EL (cell line): ENCODE measurements around the gene RPA3.
A peak's percentile ranks its signal among the peaks of the same experiment; 100 is the strongest.

Experiments used
- DNase-seq: peaks from one replicate; pipeline ENCODE4 v3.0.0-alpha.2; 2016

The RPA3 gene

GRCh38 chr7:7731732-7732131, 13.3 kb upstream of the RPA3 start:
- no peak for DNase-seq

DNA sequence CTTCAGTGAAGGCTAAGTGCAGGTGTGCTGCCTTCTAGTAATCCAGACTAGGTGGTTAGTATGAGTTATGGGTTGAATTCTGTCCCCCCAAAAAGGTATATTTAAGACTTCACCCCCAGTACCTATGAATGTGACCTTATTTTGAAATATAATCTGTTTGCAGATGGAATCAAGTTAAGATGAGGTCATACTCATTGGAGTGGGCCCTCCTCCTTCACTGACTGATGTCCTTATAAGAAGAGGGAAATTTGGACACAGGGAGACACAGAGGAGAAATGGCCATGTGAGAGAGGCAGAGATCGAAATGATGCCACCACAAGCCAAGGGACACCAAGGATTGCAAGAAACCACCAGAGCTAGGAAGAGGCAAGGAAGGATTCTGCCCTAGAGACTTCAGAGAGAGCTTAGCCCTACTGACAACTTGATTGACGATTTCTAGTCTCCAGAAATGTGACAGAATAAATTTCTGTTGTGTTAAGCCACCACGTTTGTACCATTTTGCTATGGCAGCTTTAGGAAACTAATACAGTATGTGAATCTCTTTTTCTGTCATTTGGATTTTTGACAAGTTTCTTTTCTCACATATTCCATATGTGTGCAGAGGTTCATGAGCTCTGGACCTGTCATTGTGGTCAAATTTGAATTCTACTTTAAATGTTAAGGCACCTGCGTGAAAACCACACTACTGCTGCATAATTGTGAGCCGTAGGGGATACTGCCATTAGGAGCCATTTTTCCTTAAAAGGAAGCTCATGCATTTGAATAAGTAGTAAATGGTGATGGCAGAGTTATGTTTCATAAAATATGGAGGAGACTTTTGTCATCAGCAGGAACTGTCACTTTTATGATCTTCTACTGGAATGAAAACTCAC, 2.6 kb upstream of the RPA3 start:
- DNase-seq: no peak

DNA sequence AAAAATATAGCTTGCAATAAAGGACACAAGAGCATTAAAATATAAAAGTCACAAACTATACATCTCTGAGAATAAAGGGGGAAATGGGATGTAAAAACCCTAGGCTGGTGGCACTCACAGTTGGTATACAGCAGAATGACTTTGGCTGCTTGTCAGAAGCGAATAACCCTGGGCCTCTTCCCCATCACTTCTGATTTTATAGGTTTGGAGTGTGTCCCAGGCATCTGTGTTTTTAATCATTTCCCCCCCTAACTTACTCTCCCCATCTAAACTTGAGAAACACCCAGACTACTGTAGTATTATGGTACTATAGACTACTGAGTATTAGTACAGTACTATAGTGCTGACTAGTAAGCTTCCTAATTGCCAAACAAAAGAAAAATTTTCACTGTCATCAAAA, 1.8 kb upstream of the RPA3 start:
- DNase-seq: no peak

DNA sequence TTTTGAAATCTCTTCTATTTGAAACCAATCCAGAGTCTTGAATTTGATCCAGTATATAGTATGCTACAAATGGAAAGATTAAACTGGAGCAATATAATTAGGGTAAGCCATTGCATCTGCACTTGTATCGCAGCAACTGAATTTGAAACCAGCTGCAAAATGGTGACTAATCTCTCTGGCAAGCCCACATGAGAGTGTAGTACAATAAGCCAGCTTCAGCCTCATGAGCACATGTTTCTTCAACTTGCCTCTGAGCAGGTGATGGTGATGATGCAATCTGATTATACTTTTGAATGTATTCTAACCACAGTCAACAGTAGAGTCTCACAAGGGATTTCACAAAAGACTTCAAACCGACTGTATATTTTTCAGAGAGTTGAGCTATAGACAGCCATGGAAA, 829 bp upstream of the RPA3 start:
- peak; percentile 71 for DNase-seq

DNA sequence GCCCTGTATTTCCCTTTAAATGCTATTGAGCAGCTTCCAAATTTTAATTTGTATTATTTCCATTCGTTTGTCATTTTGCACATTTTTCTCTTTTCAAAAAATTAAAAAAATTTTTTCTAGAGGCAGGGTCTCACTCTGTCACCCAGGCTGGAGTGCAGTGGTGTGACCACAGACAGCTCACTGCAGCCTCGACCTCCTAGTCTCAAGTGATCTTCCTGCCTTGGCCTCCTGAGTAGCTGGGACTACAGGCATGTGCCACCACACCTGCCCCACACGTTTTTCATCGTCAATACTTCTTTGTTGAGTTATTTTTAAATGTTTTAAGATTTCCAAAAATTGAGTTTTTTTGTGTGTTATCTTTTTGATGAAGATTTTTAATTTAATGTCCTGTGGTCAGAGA, 4.7 kb downstream of the RPA3 start:
- DNase-seq: no peak

DNA sequence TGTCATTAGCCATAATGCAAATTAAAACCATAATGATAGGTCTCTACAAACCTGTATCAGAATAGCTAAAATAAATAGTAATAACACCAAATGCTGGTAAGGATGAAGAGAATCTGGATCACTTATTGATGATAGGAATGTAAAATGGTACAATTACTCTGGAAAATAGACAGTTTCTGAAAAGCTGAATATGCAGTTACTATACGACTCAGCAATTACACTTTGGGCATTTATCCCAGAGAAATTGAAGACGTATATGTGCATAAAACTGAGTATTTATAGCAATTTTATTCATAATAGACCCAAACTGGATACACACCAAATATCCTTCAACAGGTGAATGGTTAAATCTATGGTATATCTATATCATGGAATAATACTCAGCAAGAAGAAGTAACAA, 7.9 kb downstream of the RPA3 start:
- DNase-seq: no peak

DNA sequence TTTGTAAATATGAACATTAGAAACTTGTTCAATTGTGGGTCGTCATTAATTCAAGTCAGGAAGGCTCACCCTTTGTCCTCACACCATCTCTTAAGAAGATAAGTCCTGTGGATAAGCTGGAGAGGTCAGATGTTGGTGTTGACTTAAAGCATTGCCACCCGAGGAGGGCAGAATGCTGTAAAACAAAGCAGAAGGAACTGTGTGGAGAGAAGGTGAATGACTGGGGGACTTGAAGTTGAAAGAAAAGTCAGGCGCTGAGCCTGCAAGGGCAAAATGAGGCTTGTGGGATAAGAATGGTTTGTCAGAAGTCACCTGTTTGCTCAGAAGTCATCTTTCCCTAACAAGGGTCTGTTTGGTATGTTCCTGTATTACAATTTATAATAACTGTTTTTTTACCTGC, 9.1 kb downstream of the RPA3 start:
- no peak for DNase-seq

DNA sequence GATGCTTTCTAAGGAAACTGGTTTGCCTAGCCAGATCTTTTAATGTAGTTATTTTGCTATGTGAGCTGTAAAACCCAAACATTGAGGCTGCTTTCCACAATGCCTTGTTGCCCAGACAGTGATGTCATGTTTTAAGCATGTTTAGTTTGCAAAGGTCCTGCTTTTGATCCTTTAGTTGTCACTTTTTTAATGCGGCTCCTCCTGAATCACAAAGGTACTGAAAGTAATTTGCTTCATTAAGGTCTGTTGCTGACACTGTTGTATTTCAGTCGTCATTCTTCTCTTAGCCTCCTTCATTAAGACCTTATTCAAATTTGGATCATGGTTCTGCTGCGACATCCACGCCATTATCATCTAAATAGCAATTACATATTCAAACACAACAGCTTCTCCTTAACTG, 10.6 kb downstream of the RPA3 start:
- DNase-seq: peak; percentile 34

DNA sequence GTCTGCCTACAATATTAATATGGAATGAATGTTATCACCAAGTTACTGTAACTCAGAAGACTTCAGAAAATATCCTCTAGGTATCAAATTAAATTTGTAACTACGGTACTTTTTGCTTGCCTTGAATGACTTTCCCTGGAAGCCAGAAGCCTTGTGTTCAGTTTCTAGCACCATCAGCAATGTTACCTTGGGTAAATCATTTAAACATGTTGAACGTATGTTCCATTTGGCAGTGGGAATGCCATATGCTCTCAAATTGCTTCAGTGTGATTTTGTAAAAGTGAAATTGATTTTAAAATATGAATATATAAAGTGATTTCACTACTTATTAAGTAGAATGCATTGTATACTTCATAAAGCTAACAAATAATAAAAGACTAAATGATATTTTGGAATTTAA, 11.2 kb downstream of the RPA3 start:
- DNase-seq: no peak

DNA sequence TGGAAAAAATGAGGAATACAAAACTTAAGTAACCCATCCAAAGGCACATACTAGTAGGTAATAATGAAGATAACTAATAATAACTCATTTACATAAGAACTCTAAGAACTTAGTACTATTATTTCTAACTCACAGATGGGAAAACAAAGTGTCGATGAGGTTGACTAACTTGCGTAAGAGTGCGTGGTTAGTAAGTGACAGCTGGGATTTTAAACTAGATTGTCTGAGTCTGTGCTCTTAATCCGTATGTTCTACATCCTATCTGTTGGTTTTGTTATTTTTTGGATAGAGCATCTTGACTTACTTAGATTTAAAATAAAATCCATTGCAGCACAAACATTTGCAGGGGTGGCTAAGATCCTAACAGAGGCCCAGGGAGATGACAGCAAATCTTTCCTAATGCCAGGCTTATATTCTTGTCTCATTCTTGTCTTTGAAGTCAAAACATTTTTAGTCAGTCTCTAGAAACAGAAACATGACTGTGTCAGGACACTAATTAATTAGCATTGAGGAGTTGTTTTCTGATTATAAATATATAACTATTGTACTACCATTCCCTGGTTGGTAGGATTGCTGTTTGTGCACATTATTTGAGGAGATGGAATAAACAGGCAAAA, 11.7 kb downstream of the RPA3 start:
- no peak for DNase-seq

DNA sequence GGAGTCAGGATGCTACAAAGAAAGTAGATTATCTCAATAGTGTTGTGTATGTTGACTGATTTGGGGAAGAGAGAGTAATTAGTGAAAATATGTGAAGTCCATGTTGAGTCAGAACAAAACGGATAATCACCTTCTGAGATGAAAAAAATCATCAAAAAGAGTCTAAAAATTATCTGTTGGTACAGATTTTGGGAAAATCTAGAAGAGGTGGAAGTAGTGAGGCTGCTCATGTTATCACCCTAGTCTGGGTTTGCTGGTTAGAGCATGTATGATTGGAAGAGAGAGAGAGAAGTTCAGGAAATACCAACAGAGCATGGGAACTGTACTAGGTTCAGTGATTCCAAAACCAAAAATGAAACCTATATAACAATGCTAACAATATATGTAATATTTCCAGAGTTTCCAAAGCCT, 12.3 kb downstream of the RPA3 start:
- no peak for DNase-seq

DNA sequence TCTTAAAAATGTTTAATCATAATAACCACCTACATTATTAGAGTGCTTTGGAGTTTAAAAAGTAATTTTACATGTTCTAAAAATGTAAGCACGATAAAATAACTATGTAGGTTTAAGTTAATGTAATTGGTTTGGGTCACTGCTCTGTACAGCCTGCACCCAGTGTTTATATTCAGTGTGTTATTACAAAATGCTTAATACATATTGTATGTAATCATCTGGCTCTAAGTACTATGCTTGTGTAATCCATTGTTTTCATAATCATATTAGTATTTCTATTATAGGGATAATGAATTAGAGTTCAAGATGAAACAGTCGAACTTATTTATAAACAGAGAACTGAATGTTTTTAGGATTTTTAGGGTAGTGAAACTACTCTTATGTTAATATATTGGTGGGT, 13.1 kb downstream of the RPA3 start:
- DNase-seq: no peak

DNA sequence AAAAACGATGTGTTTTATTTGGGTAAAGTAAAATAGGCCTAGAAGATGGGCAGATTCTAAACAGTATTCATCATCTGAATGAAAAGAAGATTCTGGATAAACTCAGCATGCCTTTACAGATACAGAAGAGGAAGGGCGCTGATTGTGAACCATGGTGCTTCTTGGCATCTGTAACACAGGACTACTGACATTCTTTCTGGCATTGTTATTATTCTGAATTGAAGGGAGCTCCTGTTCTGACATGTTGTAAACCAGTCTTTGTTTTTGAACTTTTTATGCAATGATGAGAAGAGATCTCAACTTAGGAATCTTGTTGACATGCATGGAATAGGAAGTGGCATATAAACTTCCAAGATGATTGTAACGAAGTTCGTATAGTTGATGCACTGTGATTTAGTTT, 13.5 kb downstream of the RPA3 start:
- no peak for DNase-seq

- DNase-seq: no peak
Observed at GRCh38 chr7:7703427-7703826, 15.0 kb downstream of the RPA3 start.

GRCh38 chr7:7702826-7703225, 15.6 kb downstream of the RPA3 start:
- DNase-seq: no peak

- no peak for DNase-seq
Observed at GRCh38 chr7:7701527-7701926, 16.9 kb downstream of the RPA3 start.

- DNase-seq: no peak
Observed at GRCh38 chr7:7699970-7700369, 18.4 kb downstream of the RPA3 start.

DNA sequence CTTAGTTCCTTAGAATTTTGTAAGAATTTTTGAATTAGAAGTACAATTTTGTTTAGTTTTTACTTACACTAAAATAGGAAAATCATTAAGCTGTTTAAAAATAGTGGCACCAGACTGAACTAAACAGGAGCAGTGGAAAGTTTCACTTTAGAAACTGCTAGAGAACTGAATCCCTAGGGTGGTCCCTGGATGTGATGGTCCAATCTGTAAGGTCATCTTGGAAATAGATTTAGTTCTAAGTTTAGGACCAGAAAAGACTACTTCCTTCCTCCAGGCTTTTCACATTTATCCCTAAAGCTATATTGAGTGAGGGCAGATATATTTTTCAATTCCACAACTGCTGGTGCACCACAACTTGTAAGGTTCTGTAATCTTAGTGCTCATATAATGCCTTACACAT, 19.0 kb downstream of the RPA3 start:
- DNase-seq: no peak

- DNase-seq: no peak
Observed at GRCh38 chr7:7698930-7699329, 19.5 kb downstream of the RPA3 start.

GRCh38 chr7:7696458-7697119, 21.8 kb downstream of the RPA3 start:
- peak; percentile 56 for DNase-seq

DNA sequence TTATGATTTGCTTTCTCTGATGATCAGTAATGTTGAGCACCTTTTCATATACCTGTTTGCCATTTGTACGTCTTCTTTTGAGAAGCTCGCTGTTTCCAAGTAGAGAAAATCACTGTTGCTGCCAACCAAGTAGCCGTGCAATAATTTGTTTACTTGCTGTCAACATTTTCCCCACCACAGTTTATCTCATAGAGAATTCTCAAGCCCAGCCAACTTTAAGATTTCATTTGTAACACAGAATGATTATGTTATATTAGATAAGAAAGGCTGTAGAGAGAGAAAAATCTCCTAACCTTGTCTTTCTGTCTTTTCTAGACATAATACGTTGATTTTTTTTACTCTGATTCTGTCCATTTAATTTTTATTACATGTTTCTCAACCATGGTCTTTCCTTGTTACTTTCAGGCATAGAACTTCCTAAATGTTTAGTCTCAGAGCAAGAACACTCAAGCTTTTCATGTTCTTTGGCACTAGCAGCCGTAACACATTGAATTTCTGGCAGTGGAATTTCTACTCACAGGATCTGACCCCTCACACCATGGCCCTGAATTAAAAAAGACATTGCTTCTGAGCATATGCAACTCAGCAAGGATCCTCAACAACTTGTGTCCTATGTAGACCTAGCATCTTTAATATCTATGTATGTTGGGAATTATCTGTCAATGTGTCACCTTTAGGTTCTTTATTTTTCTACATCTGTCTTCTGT, 23.1 kb downstream of the RPA3 start:
- DNase-seq: no peak

DNA sequence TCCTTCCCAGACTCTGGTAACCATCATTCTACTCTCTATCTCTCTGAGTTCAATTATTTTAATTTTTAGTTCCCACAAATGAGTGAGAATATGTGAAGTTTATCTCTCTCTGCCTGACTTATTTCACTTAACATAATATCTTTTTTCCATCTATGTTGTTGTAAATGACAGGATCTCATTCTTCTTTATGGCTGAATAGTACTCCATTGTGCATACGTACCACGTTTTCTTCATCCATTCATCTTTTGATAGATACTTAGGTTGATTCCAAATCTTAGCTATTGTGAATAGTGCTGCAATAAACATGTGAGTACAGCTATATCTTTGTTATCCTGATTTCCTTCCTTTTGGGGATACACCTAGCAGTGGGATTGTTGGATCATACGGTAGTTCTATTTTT, 23.9 kb downstream of the RPA3 start:
- no peak for DNase-seq

GRCh38 chr7:7693881-7694280, 24.5 kb downstream of the RPA3 start:
- DNase-seq: peak; percentile 90

DNA sequence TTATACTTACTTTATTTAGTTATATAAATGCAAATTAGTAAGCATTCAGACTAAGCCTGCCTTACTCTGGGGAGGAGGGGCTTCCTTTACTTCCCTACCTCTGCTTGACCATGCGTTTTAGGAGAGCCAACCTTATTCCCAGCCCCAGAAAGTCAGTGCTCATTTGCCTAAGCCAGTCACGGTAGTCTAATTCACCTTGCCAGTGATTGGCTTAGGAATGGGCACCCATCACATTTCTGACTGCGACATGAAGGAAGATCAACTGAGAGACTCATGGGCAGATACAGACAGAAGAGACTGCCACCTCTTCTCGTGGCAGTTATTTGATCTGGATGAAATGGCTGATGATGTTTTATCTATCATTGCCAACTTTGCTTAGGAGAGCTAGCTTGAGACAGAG, 29.5 kb downstream of the RPA3 start:
- DNase-seq: no peak
